ENCODE measurements around the gene CARD16. TPM values are rescaled to one million over a fixed set of nuclear protein-coding genes. Genes with fewer than 3 reads are reported as not detected.
"Not testable (repeated sequence)": the region's sequence is repeated elsewhere in the genome, so short reads cannot be mapped to it uniquely, and the experiment has no call there.

Gene CARD16
- total RNA-seq, 1 experiment from 2014 or later, result not detected

DNA sequence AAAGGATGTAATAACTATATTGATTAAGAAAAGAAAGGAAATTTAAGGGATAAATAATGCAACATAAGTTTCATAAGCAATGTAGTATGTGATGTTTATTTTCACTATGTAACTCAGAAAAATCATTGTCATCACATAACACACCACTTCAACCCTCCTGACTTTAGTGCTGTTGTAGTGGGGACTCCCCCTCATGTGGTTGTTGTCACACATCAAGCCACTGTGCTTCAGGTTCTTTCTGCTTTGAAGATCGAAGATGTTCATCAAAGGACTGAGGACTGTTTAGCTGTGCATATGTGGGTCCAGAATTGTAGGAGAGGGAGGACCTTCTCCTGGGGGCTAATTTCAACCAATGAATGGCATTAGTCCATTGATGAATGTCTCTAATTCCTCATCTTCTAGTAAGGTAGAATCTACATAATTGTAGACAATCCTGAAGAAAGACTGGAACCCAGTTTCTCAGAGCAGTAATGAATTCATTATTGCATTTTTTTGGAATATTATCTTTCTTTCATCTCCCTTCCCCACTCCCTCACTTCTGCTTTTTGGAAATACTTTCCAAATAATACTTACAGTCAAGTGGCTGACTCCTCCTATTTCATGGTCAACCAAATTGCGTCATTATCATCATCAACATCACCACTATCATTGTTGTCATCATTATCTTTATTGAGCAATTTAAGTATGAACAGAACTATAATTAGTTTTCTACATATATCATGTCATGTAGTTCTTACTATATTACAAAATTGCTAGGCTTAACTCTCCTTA lies 9.8 kb upstream of the CARD16 start:
- no peak for DNase-seq (ENCODE audit: low spot score)
- in situ Hi-C loops (cut with HindIII; ENCODE audit: low sequenced_read_pairs), result no loop called here

DNA sequence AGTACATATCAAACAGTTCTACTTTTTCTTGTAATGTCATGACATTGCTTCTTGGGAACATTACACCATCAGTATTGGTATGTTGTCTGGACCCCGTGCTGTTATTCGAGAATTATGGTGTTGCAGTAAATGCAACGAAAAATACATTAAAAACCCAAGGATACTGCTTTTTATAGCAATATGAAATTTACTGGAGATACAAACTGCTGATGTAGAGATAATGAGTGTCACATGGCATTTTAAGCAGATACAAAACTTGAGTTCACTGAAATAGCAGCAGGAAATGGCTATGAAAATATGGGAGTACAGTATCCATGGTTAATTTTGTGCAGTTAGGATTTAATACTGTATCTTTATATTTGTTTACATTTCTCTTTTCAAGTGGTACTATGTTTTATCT lies 7.4 kb upstream of the CARD16 start:
- DNase-seq (ENCODE audit: low spot score), result no peak
- in situ Hi-C loops (cut with HindIII; ENCODE audit: low sequenced_read_pairs), result no loop called here

GRCh38 chr11:105051559-105051958 lies 6.4 kb upstream of the CARD16 start:
- DNase-seq (ENCODE audit: low spot score), result no peak
- in situ Hi-C loops (cut with HindIII; ENCODE audit: low sequenced_read_pairs), result no loop called here

GRCh38 chr11:105049481-105049880 lies 4.3 kb upstream of the CARD16 start:
- DNase-seq (ENCODE audit: low spot score), result no peak
- in situ Hi-C loops (cut with HindIII; ENCODE audit: low sequenced_read_pairs), result no loop called here

- in situ Hi-C loops (cut with HindIII; ENCODE audit: low sequenced_read_pairs), result no loop called here
- DNase-seq (ENCODE audit: low spot score), result no peak
Observed at GRCh38 chr11:105046898-105047579, 1.9 kb upstream of the CARD16 start.

- no peak for DNase-seq (ENCODE audit: low spot score)
- in situ Hi-C loops (cut with HindIII; ENCODE audit: low sequenced_read_pairs), result no loop called here
Observed at GRCh38 chr11:105045676-105046296, 651 bp upstream of the CARD16 start.

DNA sequence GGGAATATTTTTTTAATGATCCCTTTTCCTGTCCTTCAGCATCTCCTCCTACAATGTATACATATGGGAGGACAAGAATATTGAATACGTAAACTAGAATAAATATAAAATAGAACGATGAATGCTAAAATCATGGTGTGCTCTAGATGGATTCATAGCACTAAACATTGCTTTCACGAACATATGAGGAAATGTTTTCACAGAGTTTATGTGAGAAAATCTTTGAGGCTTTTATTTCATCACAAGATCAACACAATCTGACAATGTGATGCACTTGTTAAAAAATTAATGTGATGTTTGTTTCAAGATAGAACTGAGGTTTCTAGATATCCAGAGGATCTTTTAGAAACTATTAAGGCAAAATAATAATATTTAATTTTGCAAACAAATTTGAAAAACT lies 3.0 kb downstream of the CARD16 start:
- in situ Hi-C loops (cut with HindIII; ENCODE audit: low sequenced_read_pairs), result no loop called here

DNA sequence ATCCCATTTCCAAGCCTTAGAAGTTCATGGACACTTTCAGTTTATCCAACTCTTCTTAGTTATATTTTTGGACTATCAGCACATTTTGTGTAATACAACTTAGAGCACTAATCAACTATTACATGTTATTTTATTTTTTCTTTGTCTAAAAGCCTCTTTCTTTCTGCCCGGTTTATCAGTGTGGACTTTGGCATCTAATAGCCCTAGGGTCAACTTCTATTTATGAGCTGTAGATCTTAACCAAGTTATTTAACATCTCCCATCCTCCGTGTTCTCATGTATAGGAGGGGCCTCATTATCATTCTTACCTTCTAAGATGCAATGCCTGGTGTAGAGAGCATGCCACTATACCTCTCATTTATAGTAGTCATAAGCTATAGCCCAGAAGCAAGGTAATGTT lies 4.4 kb downstream of the CARD16 start:
- DNase-seq (ENCODE audit: low spot score), result no peak
- in situ Hi-C loops (cut with HindIII; ENCODE audit: low sequenced_read_pairs), result no loop called here

More for the DNA sequence above, 3.0 kb downstream of the CARD16 start:
- no peak for DNase-seq (ENCODE audit: low spot score)

DNA sequence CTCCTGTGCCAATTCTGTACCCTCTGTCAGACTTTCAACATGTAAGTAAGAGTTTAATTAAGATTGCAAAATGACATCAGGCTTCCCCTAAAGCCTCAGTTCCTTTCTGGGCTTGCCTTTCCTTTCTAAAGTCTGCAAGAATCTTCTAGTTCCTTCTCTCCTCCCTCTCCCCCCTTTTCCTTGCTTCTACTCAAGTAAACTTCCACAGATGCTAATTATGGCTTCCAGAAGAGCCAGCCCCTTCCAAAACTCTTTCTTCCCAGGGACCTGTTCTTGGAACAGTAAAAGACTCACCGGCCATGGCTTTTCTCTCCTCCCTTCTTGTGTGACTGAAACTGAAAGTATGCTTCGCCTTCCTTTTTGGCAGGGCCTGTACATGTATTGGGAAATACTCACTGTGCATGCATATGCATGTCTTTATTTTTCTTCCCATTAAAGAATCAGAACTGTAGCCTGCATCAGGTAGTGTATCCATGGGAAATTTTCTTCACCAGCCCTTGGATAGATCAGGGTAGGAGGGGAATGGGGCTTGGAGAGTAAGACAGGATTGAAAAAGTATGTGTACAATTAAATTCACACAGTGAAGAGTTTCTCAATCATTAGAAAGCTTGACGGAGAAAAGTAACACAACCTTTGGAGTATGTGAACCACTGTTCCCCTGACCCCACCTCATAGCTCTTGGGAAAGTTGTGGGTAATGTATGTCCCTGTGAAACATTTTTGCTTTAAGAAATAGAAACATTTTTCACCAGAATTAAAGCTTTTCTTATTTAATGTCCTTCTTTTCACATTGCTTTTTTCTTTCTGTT lies 10.1 kb downstream of the CARD16 start, which contains the start of gene CASP1:
CASP1 (minus strand) TSS at position 332 of the 808 bp plus-strand sequence; CDS start at position 301, 31 bp downstream.
- in situ Hi-C loops (cut with HindIII; ENCODE audit: low sequenced_read_pairs), result no loop called here
- no peak for DNase-seq (ENCODE audit: low spot score)

- in situ Hi-C loops (cut with HindIII; ENCODE audit: low sequenced_read_pairs), result not testable (repeated sequence)
Observed at GRCh38 chr11:105034388-105034787, 10.7 kb downstream of the CARD16 start.

DNA sequence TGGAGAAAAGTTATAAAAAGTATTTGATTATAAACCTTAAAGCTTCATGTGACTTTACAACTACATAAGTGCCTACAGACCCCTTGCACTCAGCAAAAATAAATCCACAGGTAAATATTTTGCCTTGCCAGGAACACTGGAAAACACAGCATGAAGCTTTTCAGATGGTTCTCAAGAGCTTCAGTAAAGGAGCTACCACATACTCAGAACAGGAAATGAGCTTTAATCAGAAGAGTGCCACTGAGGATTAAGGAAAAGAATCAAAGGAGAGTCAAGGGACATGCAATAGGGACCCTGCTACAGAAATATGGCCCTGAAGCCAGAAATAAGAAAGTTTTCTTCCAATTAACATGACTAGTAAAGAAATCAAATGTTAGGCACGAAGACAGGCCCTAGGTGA lies 11.4 kb downstream of the CARD16 start:
- in situ Hi-C loops (cut with HindIII; ENCODE audit: low sequenced_read_pairs), result no loop called here
- DNase-seq (ENCODE audit: low spot score), result no peak

More at GRCh38 chr11:105034388-105034787, 10.7 kb downstream of the CARD16 start:
- not testable (repeated sequence) for DNase-seq (ENCODE audit: low spot score)

DNA sequence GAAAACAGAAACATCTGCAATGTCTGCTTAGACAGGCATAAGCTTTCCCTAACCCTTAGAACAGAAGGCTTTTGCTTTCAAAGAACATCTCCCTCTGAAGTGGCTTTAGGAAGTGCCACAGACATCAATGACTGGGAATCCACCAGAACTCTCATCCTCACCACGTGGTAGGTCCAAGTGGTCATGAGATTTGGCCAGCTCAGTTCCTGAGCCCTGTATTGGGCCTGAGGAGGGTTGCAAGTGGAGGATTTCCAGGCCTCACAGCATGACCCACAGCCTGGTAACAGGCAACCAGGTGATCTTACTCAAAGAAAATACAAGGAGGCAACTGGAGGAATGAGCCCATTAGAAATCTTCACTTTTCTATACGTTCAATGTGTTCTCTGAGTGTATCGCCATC lies 11.8 kb downstream of the CARD16 start:
- in situ Hi-C loops (cut with HindIII; ENCODE audit: low sequenced_read_pairs), result no loop called here
- DNase-seq (ENCODE audit: low spot score), result no peak

DNA sequence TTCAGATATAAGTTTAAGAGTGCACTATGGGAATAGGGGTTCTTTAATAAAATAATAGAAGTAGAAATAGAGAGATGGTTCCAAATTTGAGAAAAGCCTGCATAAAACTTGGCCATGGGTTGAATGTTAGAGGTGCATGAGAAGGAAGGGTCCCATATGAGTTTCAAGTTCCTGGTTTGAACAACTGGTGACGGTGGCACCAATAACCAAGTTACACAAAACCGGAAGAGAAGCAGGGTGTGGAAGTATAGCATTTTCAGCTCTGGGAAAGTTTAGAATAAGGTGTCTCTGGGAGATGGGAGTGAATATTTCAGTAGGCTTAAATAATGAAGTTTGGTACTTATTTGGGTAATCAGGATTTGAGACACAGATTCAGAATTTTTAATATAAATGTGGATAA lies 12.6 kb downstream of the CARD16 start:
- in situ Hi-C loops (cut with HindIII; ENCODE audit: low sequenced_read_pairs), result no loop called here

GRCh38 chr11:105027678-105028077 lies 17.5 kb downstream of the CARD16 start:
- in situ Hi-C loops (cut with HindIII; ENCODE audit: low sequenced_read_pairs), result no loop called here
- DNase-seq (ENCODE audit: low spot score), result no peak

More for the DNA sequence above, 12.6 kb downstream of the CARD16 start:
- DNase-seq (ENCODE audit: low spot score), result no peak

DNA sequence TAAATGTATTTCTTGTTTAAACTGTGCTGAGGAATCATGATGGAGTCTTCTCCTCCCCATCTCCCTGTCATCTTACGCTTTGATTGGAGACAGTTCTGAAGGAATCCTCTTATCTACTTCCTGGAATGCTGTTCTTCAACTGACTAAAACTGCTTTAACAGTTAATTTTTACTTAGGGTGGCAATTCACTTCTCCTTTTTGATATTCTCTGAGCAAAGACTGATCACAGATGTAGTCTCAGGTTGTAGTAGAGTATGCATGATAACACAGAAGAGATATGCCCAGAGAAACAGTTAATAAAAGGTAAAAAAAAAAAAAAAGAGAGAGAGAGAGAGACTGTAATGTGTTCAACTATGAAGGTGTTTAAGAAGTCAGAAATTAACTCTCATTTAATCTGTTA lies 20.7 kb downstream of the CARD16 start:
- in situ Hi-C loops (cut with HindIII; ENCODE audit: low sequenced_read_pairs), result no loop called here
- no peak for DNase-seq (ENCODE audit: low spot score)

- in situ Hi-C loops (cut with HindIII; ENCODE audit: low sequenced_read_pairs), result no loop called here
- no peak for DNase-seq (ENCODE audit: low spot score)
Observed at GRCh38 chr11:105023003-105023402, 22.1 kb downstream of the CARD16 start, which contains the start of gene CASP5. Gene CASP5, minus strand, starts transcription at chr11:105023168. Its CDS starts 32 bp downstream, at chr11:105023136.

DNA sequence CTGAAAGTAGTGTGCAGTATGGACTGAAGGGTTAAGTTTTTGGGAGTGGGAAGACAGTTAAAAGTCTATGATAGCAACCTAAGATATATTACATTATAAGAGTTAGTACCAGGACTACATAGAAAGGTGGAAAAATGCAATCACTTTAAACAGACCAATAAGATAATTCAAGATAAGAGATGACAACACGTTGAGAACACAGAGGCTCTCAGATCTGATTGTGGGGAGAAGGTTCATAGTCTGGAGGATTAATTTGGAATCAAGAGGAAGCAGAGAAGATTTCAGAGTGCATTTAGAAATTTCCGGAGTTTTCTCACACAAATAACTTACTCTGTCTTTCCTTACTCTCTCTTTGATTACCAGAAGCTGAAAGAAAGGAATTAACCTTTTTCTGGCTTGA lies 22.6 kb downstream of the CARD16 start:
- in situ Hi-C loops (cut with HindIII; ENCODE audit: low sequenced_read_pairs), result no loop called here
- DNase-seq (ENCODE audit: low spot score), result no peak

GRCh38 chr11:105007463-105007862 lies 37.7 kb downstream of the CARD16 start:
- in situ Hi-C loops (cut with HindIII; ENCODE audit: low sequenced_read_pairs), result no loop called here
- no peak for DNase-seq (ENCODE audit: low spot score)

- in situ Hi-C loops (cut with HindIII; ENCODE audit: low sequenced_read_pairs), result no loop called here
Observed at GRCh38 chr11:105005451-105005845, 39.7 kb downstream of the CARD16 start.

More at GRCh38 chr11:105005451-105005845, 39.7 kb downstream of the CARD16 start:
- DNase-seq (ENCODE audit: low spot score), result no peak

All from G401 (cell line).